Activated T-helper 1 cell treated with Interleukin-2 at 50 U/mL for 16 hours (primary cell): ENCODE results near the gene ATG14.
"Not testable (repeated sequence)": the region's sequence is repeated elsewhere in the genome, so short reads cannot be mapped to it uniquely, and the experiment has no call there.

ENCODE experiments used
- DNase-seq: peaks from one replicate; pipeline ENCODE4 v3.0.0-alpha.2; 2020; ENCODE audit warnings: low read depth

ATG14 gene

DNA sequence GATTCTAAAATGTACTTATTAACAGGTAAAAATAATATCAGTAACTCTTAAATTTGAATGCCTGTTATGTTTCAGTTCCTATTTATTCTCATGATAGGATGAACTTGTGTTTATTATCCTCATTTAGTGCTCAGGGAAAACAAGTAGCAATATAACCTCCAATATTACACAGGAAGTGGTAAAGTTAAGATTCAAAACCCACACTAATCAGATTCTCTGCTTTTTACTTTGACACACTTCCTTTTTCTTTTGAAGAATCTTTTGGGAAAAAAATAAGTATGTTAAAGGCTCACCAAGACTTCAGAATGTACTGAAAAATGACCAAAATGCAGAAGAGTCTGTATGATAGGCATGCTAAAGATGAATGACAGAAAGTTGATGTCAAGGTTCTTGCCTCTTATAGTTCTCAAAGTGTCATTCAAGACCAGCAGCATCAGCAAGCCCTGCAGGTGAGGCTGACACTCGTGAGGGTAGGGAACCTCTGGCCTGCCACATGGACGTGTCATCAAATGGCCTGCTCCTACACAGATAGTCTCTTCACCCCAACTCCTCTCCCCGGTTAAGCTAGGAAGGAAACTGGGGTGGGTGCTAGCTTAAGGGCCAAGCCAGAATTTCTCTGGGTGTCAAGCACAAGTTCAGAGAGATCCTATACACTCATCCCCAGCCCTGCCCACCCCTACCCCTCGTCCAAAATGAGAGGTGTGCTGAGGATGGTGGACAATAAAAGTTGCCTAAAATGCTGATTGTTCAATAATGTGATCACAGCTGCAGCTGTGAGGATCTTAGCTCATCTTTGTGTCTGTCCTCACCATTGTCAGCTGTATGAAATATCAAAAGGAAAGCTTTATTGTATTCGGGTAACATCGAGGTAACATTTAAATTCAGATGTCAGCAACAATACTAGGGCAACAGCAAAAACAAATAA, 22.5 kb upstream of the ATG14 start:
- DNase-seq: no peak

DNA sequence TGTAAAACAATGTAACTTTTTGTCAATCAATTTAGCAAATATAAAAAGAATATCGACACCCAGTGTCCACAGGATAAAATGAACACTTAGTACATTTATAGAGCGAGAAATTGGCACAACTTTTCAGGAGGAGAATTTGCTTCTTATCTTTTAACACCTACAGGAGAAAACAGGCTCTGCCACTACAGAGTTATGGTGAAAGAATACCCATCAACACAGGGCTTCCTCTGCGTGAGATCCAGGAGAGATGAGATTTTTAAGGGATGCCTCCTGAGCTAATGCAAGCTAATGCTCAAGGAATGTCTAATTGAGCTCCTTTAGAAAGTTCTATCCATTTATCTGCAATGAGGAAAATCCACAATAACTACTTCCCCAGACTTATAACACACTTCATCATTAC, 21.0 kb upstream of the ATG14 start:
- no peak for DNase-seq

DNA sequence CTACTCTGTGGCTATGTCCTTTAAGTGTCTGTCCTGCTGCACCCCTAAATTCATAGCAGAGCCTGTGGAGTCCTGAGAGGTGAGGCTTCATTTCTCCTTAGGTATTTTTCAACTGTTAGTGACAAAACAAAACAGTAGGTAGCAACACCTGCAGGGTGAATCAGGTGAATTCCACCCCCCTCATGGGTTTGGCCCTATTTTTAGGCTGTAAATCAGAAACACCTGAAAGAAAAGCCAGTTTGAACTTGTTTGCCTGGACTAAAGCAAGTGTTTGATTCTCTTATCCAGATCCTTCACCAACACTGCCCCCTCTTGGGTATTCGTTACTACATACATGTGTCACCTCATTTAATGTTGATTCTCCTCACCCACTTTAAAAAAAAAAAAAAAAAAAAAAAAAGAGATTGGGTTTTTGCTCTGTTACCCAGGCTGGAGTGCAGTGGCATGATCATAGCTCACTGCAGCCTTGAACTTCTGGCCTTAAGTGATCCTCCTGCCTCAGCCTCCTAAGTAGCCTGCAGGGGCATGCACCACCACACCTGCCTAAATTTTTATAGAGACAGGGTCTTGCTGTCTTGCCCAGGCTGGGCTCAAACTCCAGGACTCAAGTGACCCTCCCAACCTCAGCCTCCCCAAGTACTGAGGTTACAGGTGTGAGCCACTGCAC, 18.5 kb upstream of the ATG14 start:
- no peak for DNase-seq

DNA sequence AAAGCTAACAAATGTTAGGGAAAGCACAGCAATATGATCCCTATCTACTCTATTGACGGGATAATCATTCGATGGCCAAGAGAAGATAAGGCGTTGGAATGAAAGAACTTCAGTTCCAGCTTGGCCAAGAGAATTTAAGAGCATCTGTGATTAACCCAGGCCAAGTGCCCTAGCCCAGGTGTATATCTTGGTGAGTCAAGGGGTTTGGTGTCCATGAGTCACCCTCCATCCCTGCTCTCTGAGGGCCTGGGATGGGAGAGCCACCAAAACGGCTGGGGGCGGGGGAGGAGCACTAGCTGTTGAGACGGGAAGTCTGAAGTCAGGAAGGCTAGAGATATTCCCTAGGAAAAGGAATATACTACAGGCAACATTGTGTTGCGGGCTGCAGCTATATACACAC, 15.8 kb upstream of the ATG14 start:
- DNase-seq: no peak

DNA sequence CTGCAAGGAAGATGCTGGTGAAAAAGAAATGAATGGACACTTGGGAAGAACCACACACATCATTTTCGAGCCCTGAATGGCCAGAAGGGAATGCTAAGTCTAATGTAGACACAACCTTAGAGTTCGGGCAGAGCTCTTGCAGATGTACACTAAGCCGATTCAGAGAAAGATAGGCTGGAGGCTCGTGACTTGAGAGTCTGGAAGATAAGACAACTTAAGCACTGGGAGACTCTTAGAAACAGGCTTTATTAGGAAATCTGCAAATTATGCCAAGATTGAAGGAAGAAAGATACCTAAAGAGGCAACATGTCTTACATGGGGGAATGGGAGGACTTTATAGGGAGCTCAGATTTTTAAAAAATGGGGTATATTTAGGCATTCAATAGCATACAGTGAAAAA, 15.3 kb upstream of the ATG14 start:
- DNase-seq: no peak

DNA sequence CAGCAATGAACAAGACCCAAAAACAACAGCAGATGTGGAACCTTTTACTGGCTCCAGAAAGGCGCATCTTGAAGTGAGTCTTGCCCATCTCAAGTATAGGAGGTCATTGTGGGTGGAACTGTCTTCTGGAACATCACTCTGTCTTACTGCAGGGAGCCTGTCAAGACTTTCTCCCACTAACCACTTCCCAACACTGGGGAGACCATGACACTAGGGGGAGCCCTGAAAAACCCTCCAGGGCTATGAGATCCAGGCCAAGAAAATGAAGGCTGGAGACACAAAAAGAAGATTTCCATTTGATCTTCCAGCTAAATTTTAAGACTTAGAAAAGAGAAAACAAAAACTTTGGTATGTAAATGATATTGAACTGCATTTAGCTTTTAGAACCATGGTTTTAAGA, 13.5 kb upstream of the ATG14 start:
- DNase-seq: no peak

DNA sequence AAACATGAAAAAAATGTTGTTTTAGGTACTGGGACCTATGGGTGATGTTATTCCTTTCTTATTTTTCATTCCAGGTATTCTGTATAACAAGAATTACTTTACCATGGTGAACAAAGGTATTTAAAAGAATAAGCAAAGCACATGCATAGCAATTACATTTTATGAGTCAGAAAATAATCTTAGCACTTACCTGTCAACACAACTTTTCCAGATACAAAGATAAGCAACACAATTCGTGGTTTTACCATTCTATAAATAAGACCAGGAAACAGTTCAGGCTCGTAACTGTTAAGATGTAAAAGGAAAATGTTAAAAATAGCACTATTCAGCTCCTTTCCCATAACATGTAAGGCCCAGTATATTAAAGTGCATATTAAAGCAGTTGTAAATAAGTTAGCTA, 12.3 kb upstream of the ATG14 start:
- DNase-seq: no peak

DNA sequence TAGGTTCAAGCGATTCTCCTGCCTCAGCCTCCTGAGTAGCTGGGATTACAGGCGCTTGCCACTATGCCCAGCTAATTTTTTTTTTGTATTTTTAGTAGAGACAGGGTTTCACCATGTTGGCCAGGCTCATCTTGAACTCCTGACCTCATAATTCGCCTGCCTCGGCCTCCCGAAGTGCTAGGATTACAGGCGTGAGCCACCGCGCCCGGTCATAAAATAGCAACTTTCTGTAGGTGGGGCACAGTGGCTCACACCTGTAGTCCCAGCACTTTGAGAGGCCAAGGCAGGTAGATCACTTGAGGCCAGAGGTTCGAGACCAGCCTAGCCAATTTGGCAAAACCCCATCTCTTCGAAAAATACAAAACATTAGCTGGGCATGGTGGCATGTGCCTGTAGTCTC, 10.7 kb upstream of the ATG14 start:
- DNase-seq: not testable (repeated sequence)

DNA sequence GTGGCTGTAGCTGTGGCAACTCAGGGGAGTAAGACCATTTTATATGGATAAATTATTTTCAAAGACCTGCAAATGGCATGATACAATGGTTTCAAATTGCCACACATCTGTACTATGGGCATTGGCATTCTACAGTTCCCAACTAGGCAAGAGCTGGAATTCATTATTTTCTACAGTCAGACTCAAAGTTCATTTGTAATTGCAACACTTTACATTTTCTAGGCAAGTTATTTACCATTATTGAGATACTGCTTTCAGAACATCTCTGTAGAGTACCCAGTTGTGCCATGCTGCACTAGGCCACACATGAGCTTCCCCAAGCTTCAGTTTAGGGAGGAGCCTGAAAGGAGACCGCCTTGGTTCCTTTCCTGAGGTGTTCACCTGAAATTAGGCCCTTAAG, 8.0 kb upstream of the ATG14 start:
- no peak for DNase-seq

DNA sequence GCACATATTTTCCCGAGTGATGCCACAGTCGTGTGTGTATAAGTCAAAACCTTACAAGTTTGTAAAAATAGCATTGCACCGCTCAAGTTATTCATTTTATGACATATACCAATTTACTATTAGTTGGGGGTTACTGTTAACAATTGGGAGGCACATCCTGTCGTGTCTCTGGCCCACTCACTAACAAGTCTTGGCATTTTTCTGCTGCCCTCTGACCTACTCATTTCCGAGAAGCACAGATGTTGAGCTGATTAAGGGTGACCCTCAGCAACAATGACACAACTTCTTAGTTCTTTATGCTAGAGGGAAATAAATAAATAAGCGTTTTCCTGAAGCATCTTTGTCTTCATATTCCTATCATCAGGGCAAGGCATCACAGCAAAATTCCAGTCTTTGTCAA, 6.8 kb upstream of the ATG14 start:
- no peak for DNase-seq

DNA sequence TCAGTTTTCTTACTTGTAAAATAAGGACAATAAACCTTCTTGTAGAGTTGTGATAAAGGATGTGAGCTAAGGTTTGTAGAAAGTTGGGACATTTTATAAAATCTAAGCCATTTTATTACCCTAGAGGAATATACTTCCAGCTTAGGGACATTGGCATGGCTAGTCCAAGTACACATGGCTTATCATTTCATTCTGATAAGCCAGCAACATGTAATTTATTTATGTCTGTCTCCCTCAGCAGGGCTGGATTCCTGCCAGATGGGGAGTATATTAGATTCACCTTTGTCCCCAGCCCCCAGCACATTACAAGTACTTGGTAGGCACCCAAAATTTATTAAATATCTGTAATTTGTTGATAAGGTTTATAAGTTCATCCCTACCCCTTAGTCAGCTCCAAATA, 6.3 kb upstream of the ATG14 start:
- DNase-seq: no peak

DNA sequence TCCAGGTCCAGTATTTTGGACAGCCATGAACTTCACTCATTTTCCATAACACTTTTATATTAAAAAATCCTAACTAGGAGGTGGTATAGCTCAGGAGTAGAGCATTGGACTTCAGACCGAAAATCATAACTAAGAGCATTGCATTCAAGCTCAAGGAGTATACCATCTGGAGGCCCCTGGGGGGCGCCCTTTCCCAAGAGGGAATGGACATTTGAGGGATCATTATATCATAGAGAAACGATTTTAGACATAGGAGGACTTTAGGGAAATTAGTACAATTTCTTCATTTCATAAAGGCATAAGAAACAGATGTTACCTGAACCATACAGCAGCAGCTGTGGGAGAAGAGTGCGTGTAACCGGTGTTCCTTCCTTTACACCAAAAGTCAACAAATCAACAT, 5.2 kb upstream of the ATG14 start:
- DNase-seq: no peak

DNA sequence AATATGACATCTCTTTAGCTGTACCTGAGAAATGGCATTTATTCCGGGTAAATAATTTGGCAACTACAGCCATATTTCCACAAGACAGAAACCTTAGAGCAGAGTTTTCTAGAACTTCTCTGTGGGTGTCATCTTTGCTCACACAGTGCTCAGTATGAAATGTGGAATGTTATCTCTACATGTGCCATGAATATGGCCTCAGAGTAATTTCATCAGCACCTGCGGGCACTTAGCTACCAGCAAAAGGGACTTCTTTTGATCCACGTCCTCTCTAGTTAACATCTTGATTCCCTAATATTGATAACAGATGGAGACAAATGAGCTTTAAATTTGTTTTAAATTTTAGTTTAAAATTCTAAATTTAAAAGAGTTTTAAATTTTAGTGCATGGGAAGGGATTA, 2.9 kb upstream of the ATG14 start:
- DNase-seq: no peak

DNA sequence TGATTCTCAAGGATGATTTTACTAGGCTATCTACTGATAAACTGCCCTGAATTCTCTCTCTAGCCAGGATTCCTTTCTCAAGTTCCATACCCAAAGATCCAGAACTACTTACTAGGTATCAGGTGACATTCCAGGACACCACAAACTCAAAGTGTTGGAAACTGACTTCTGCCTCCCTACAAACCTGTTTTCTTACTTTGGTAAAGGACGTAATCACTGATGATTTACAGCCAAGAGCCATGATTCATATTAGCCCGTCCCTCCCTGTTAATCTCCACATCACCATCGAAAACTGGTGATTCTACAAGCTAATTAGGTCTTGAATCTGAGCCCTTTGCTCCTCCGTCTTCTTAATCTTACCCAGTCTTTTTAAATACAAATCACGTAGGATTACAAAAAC, 1.0 kb upstream of the ATG14 start:
- no peak for DNase-seq

DNA sequence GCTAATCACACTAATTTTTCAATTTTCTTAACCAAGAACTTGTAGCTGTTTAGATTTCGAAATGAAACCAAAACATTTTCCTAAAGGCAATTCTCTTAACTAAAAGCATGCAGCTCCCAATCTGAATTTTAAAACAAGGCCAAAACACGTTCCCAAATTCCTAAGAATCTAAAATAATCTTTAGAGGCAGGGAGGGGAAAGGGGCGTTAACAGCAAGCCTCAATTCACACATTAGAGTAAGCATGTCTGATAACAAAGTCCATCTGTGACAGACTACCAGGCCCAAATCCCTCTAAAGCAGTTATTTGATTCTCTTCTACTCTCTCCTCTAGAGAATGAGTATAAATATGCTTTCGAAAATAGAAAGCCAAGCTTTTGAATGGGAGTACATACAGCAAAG, 754 bp downstream of the ATG14 start:
- no peak for DNase-seq

DNA sequence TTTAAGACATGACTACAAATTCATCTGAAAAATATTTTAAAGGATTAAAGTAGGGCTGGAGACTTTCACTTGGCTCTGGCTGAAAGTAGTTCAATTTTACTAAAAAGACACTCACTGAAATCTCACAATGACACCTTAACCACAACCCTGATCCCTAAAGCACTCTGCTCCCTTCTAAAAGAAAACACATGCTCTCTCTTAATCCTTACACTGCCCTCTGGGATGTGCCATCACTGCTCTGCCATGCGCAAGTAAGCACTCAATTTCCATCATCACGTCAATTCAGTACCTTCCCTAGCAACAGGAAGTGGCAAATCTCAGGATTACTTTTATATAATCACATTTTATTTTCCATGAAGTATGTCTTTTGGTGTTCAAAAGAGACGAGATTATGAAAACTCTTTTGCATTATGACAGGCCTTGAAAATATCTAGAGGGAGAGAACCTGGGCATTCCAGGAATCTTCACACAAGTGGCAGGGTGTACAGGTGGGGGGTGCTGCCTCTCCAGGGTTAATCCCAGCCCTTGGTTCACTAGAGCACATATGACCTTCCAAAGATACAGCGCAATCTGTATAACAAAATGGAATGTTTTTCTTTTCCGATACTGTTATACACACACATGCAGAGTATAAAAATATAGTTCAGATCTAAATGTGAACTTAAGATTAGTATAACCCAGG, 7.3 kb downstream of the ATG14 start:
- DNase-seq: no peak

DNA sequence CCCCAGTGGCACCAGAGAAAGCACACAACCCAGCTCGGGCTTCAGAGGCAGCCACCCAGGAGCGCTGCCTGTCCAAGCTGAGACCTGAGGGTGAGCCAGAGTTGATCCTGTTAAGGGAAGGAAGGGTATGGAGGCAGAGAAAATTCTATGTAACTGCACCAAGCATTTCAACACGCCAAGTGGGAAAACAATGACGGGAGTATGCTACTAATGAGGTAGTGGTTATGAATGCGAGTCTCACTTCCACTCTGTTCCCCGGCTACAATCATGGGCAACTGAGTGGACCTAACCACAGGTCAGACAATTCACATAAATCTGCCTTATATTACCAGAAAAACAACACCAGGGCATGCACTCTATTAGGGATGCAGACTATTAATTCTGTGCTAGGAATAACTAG, 9.9 kb downstream of the ATG14 start:
- no peak for DNase-seq

DNA sequence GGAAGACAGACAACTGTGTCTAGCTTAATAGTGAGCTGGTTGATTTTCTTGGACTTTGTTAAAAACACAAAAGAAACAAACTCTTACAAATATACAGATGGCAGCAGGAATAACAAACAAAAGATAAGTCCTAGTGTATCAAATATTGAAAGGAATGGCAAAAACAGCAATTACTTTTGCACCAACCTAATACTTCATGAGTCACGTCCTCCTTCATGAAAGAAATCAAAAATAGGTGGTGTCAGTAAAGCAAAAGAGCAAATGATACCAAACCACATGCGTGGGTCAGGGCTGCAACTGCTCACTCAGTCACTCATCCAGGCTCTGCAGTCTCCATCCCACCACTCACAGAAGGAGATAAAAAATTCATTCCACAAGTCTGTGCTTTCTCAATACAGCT, 11.8 kb downstream of the ATG14 start:
- no peak for DNase-seq

DNA sequence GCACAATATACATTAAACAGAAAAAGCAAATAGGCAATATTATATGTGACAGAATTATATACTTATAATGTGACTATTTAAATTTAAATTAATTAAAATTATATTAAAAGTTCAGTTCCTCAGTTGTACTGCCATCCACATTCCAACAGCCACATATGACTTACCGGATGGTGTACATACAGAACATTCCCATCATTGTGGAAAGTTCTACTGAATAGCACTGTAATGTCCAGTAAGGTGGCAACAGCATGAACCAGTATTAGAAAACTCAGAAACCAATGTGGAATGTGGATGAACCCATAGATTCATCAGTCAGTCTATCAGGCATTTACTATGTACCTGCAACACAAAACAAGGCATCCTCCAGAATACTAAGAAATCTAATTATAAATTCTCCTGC, 12.4 kb downstream of the ATG14 start:
- DNase-seq: no peak

DNA sequence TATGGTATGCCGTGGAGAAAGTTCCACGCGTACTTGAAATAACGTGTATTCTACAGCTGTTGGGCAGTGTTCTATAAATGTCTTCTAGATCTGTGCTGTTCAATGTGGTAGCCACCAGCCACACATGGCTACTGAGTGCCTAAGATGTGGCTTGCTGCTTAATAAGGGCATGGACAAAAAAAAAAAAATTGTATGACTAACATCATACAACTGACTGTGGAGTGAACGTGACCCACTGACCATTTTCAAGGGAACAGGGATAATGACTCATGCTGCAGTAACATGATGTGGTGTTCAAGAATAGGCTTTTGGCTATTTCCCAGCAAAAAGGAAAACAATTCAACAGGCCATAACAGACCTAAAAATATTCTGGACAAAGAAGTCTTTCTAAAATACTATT, 13.0 kb downstream of the ATG14 start:
- no peak for DNase-seq

DNA sequence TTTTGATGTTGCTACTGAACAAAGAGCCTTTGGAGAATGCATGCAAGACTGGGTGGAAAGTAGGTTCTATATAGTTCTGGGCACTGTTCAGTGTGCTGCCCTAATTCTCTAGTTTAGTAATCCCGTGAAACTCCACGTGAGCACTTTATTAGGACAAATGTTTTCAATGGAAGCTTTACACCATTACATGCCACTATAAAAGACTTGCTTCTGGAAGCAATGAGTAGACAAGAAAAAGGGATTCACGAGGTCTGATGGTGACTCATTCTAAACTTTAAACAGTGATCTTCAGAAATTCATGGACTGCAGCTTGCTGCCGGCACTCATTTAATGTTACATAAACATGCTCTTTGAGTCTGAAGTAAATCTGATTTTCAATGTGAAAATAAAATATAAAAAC, 22.3 kb downstream of the ATG14 start:
- no peak for DNase-seq

DNA sequence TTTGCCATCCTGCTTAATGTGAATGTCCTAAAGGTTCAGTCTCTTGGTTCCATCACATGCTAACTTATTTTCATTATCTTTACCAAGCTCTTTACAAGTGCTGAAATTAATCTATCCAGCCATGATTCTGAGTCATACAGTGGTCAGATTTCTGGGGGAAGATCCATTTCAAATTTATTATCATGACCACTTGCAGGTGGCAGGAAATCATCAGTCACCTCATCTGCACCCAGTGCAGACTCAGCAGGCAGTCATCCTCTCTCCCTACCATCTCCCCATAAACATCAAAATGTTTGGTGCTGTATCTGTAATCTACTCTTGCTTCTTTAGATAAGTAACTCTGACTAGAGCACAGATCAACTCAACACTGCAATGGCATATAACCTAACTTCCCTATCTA, 23.5 kb downstream of the ATG14 start:
- DNase-seq: no peak

DNA sequence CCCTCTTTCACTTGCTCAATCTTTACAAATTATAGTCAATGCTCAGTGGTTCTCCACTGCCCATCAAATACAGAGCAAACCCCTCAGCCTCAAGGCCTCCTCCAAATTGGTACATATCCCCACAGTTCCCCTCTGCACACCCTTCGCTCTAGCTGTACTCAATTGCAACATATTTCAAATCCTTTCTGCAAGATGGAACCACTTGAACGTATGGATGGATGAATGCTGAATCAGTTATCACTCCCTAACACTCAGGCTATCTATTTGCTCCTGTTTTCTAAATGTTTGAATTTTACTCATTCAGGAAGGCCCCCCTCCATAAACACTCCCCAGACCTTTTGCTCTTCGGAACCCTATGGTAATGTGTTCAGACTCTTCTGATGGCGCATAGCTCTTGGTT, 24.5 kb downstream of the ATG14 start:
- no peak for DNase-seq
